HEK293T (cell line): ENCODE data around the gene CELF5.

Source experiments
- ARNT ChIP-seq: fragments of 450-650 bp; IDR thresholded peaks from 2 replicates; pipeline ENCODE4 v1.6.1; 2017; ENCODE audit warnings: mild to moderate bottlenecking
- BHLHE40 ChIP-seq: fragments of 450-650 bp; IDR thresholded peaks from 2 replicates; pipeline ENCODE4 v1.6.1; 2016; ENCODE audit warnings: mild to moderate bottlenecking, moderate library complexity, borderline replicate concordance
- FOXA1 ChIP-seq: fragments of 450-650 bp; IDR thresholded peaks from 2 replicates; pipeline ENCODE4 v1.6.1; 2016; ENCODE audit warnings: mild to moderate bottlenecking
- FOXM1 ChIP-seq: fragments of 450-650 bp; IDR thresholded peaks from 2 replicates; pipeline ENCODE4 v1.6.1; 2017; ENCODE audit warnings: mild to moderate bottlenecking, borderline replicate concordance
- PKNOX1 ChIP-seq: fragments of 450-650 bp; IDR thresholded peaks from 2 replicates; pipeline ENCODE4 v1.6.1; 2016
- SP1 ChIP-seq: fragments of 450-650 bp; IDR thresholded peaks from 2 replicates; pipeline ENCODE4 v1.6.1; 2017
- SUZ12 ChIP-seq: fragments of 450-650 bp; IDR thresholded peaks from 2 replicates; pipeline ENCODE4 v1.6.1; 2016; ENCODE audit warnings: mild to moderate bottlenecking
- TARDBP ChIP-seq: fragments of 450-650 bp; IDR thresholded peaks from 2 replicates; pipeline ENCODE4 v1.6.1; 2016
- ZNF384 ChIP-seq: fragments of 450-650 bp; IDR thresholded peaks from 2 replicates; pipeline ENCODE4 v1.6.1; 2016

GRCh38 chr19:3320354-3320670 lies 95.9 kb downstream of the CELF5 start:
- no peak for TF ChIP-seq SP1
- no peak for TF ChIP-seq FOXM1
- TF ChIP-seq PKNOX1, result no peak
- no peak for TF ChIP-seq SUZ12
- no peak for TF ChIP-seq ARNT
- TF ChIP-seq FOXA1, result no peak
- TF ChIP-seq BHLHE40, result no peak
- TF ChIP-seq ZNF384, result no peak
- no peak for TF ChIP-seq TARDBP
